ENCODE data around the gene NRROS.

The NRROS gene

GRCh38 chr3:196643201-196643749 is 3.8 kb downstream of the NRROS start:
- peak overlapping the region; percentile 40 for H3K4me2 ChIP-seq (ENCODE audit: low read depth, low read length, poor library complexity, severe bottlenecking)

GRCh38 chr3:196643761-196644160 is 4.3 kb downstream of the NRROS start:
- no peak for TF ChIP-seq CTCF (IDR thresholded peaks at IDR 0.05; ENCODE audit: insufficient read depth, low read length, poor library complexity, severe bottlenecking)
- no peak for TF ChIP-seq EZH2phosphoT487 (conservative IDR thresholded peaks at IDR 0.05; ENCODE audit: low read length)
- H3K9me3 ChIP-seq (ENCODE audit: insufficient read depth, low read length): no peaks in the 10 kb centered on the region
- no peaks in the 10 kb centered on the region for H4K20me1 ChIP-seq (ENCODE audit: low read depth, low read length)
- H3K4me3 ChIP-seq (ENCODE audit: insufficient read depth, low read length, poor library complexity, severe bottlenecking): no peak overlapping the region
- no peaks in the 10 kb centered on the region for H3K79me2 ChIP-seq (ENCODE audit: insufficient read depth, low read length)
- peak overlapping the region; percentile 40 for H3K4me2 ChIP-seq (ENCODE audit: low read depth, low read length, poor library complexity, severe bottlenecking)
- H3K9ac ChIP-seq (ENCODE audit: low read length): no peak overlapping the region
- no peaks in the 10 kb centered on the region for H3F3A ChIP-seq (ENCODE audit: insufficient read depth)
- H3K9me2 ChIP-seq (replicated peaks; ENCODE audit: insufficient read depth, low read length): no peaks in the 10 kb centered on the region
- H3K27me3 ChIP-seq (ENCODE audit: low read length): no peaks in the 10 kb centered on the region
- peak overlapping the region; percentile 7 for H2AFZ ChIP-seq (ENCODE audit: low read depth, low read length, severe bottlenecking)
- H3K36me3 ChIP-seq (ENCODE audit: low read length): no peaks in the 10 kb centered on the region
- H3K27ac ChIP-seq (ENCODE audit: low read depth, low read length): no peak overlapping the region

More at GRCh38 chr3:196643201-196643749, 3.8 kb downstream of the NRROS start:
- H3K36me3 ChIP-seq (ENCODE audit: low read length): no peaks in the 10 kb centered on the region
- no peaks in the 10 kb centered on the region for H3F3A ChIP-seq (ENCODE audit: insufficient read depth)
- no peak overlapping the region for H3K27ac ChIP-seq (ENCODE audit: low read depth, low read length)
- peak overlapping the region; percentile 7 for H2AFZ ChIP-seq (ENCODE audit: low read depth, low read length, severe bottlenecking)
- H4K20me1 ChIP-seq (ENCODE audit: low read depth, low read length): no peaks in the 10 kb centered on the region
- H3K27me3 ChIP-seq (ENCODE audit: low read length): no peaks in the 10 kb centered on the region
- H3K4me3 ChIP-seq (ENCODE audit: insufficient read depth, low read length, poor library complexity, severe bottlenecking): no peak overlapping the region
- no peaks in the 10 kb centered on the region for H3K9me3 ChIP-seq (ENCODE audit: insufficient read depth, low read length)
- no peaks in the 10 kb centered on the region for H3K79me2 ChIP-seq (ENCODE audit: insufficient read depth, low read length)
- no peak for TF ChIP-seq EZH2phosphoT487 (conservative IDR thresholded peaks at IDR 0.05; ENCODE audit: low read length)
- no peak for TF ChIP-seq CTCF (IDR thresholded peaks at IDR 0.05; ENCODE audit: insufficient read depth, low read length, poor library complexity, severe bottlenecking)
- H3K9me2 ChIP-seq (replicated peaks; ENCODE audit: insufficient read depth, low read length): no peaks in the 10 kb centered on the region
- H3K9ac ChIP-seq (ENCODE audit: low read length): no peak overlapping the region

GRCh38 chr3:196645096-196645495 is 5.6 kb downstream of the NRROS start:
- H2AFZ ChIP-seq (ENCODE audit: low read depth, low read length, severe bottlenecking): no peak overlapping the region
- H3K27me3 ChIP-seq (ENCODE audit: low read length): no peaks in the 10 kb centered on the region
- no peaks in the 10 kb centered on the region for H3K36me3 ChIP-seq (ENCODE audit: low read length)
- no peaks in the 10 kb centered on the region for H3K9me3 ChIP-seq (ENCODE audit: insufficient read depth, low read length)
- H3K4me2 ChIP-seq (ENCODE audit: low read depth, low read length, poor library complexity, severe bottlenecking): no peak overlapping the region
- TF ChIP-seq EZH2phosphoT487 (conservative IDR thresholded peaks at IDR 0.05; ENCODE audit: low read length): no peak
- TF ChIP-seq CTCF (IDR thresholded peaks at IDR 0.05; ENCODE audit: insufficient read depth, low read length, poor library complexity, severe bottlenecking): no peak
- H3K79me2 ChIP-seq (ENCODE audit: insufficient read depth, low read length): no peaks in the 10 kb centered on the region
- H3F3A ChIP-seq (ENCODE audit: insufficient read depth): no peaks in the 10 kb centered on the region
- H3K4me3 ChIP-seq (ENCODE audit: insufficient read depth, low read length, poor library complexity, severe bottlenecking): no peak overlapping the region
- H3K9me2 ChIP-seq (replicated peaks; ENCODE audit: insufficient read depth, low read length): no peaks in the 10 kb centered on the region
- no peaks in the 10 kb centered on the region for H4K20me1 ChIP-seq (ENCODE audit: low read depth, low read length)
- H3K27ac ChIP-seq (ENCODE audit: low read depth, low read length): no peak overlapping the region
- H3K9ac ChIP-seq (ENCODE audit: low read length): no peak overlapping the region

All from SU-DHL-6 (cell line).